Activated CD4-positive, alpha-beta memory T cell treated with anti-CD3 and anti-CD28 coated beads for 36 hours (primary cell): Measurements from ENCODE around the gene ZMAT2. TPM values are rescaled to one million over a fixed set of nuclear protein-coding genes. Genes with fewer than 3 reads are reported as not detected.
"Not testable (repeated sequence)": the region's sequence is repeated elsewhere in the genome, so short reads cannot be mapped to it uniquely, and the experiment has no call there.

Source experiments
- CTCF ChIA-PET: fragments of 350-600 bp; sonication (Branson Sonifier 250); formaldehyde crosslinking; loops from one replicate; lab custom pipeline; 2021; ENCODE audit warnings: antibody characterized with exemption, inconsistent platforms; lab: Charles Lee
- POLR2A ChIA-PET: fragments of 350-600 bp; sonication (Branson Sonifier 250); formaldehyde crosslinking; loops from one replicate; lab custom pipeline; 2021; ENCODE audit warnings: antibody characterized with exemption; lab: Charles Lee
- DNase-seq: peaks from one replicate; pipeline ENCODE4 v3.0.0-alpha.2; 2020
- H3K27ac Mint-ChIP-seq: one replicate; pipeline ENCODE4 v1.8.0; 2021; ENCODE audit warnings: mixed read lengths
- H3K27me3 Mint-ChIP-seq: one replicate; pipeline ENCODE4 v1.8.0; 2021; ENCODE audit warnings: mixed read lengths
- H3K36me3 Mint-ChIP-seq: one replicate; pipeline ENCODE4 v1.8.0; 2021; ENCODE audit warnings: mixed read lengths
- H3K4me1 Mint-ChIP-seq: one replicate; pipeline ENCODE4 v1.8.0; 2021; ENCODE audit warnings: low read depth, mixed read lengths
- H3K4me3 Mint-ChIP-seq: one replicate; pipeline ENCODE4 v1.8.0; 2021; ENCODE audit warnings: mild to moderate bottlenecking, mixed read lengths
- H3K9me3 Mint-ChIP-seq: one replicate; pipeline ENCODE4 v1.8.0; 2021; ENCODE audit warnings: mixed read lengths
- intact Hi-C: fragments of 100-400 bp; cut with micrococcal nuclease; formaldehyde crosslinking; loops from one replicate; pipeline ENCODE4 v1.15.1; 2023
- total RNA-seq, 2 experiments: library from RNA; stranded (reverse); gene quantifications; one replicate each; pipeline ENCODE4 v1.2.3, GENCODE V29; 2021

ZMAT2 gene, protein sequence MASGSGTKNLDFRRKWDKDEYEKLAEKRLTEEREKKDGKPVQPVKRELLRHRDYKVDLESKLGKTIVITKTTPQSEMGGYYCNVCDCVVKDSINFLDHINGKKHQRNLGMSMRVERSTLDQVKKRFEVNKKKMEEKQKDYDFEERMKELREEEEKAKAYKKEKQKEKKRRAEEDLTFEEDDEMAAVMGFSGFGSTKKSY
- 10 to 100 TPM; 51.4 to 53.4 TPM for total RNA-seq

DNA sequence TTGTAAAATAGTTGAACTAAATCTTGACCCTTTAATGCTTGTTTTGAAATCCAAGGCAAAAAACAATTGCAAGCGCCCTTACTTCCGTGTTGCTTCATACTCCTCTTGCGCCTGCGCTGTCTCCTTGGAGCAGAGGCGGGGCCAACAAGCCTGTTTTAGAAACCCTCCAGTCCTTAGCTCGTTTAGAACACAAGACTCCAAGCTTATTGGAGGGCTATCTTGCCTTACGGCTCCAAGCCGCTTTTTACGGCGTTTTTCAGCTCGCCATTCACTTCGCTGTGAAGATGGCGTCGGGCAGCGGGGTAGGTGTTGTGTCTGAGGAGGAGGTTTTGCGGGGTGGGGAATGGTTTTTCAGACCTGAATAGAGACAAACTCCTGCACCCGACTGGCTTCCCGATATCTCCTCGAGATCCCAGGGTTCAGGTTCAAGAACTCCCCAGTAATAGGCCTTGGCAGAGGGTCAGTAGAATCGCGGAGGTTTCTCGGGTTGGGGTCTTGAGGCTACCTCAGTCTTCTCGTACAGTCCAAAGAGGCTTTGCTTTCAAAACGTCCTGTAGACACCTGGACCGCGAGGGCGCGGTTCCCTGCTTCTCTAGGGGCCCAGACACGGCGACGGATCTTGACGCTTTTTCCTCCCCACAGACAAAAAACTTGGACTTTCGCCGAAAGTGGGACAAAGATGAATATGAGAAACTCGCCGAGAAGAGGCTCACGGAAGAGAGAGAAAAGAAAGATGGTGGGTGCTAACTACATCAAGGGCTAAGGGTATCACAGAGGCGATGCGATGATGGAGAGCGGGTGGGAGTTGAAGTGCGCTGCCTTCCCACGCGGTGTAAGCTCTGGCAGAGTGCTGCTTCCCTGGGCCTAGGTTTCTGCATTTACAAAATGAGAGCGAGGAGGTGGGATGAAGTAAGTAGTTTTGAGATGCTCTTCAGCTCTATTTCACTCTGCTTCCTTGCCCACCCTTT is at the start of gene ZMAT2:
Gene ZMAT2 (plus strand): TSS at position 271 of the 968 bp plus-strand sequence. CDS start 14 bp downstream, at position 285.
- ChIA-PET POLR2A (interaction anchor here (0.6 to 3.7 kb wide), 5 partner anchors 10 to 205 kb away, joined by 3 to 23 read pairs (median 3); partner anchors contain the start of genes HARS1, HARS2, IK and NDUFA2), CTCF (interaction anchor here (0.6 to 1.3 kb wide), 7 partner anchors 9 to 354 kb away, joined by 3 to 7 read pairs (median 3); partner anchors contain the start of genes EIF4EBP3, HARS1, HARS2 and HBEGF)
- no peaks in the 10 kb centered on the region for H3K9me3 Mint-ChIP-seq
- peak; percentile 97 for DNase-seq
- H3K36me3 Mint-ChIP-seq: peaks cover 71% of the 10 kb centered on the region
- peak within 1 kb of the TSS; percentile 90 for H3K27ac Mint-ChIP-seq
- no peaks in the 10 kb centered on the region for H3K27me3 Mint-ChIP-seq
- H3K4me3 Mint-ChIP-seq: peak within 1 kb of the TSS; percentile 97
- H3K4me1 Mint-ChIP-seq: peaks cover 28% of the 10 kb centered on the region
- intact Hi-C loops: loop anchor here (1.0 to 5.0 kb wide), 6 partner anchors 9 to 622 kb away; partner anchors contain the start of genes ANKHD1, APBB3, HARS1 and HARS2

DNA sequence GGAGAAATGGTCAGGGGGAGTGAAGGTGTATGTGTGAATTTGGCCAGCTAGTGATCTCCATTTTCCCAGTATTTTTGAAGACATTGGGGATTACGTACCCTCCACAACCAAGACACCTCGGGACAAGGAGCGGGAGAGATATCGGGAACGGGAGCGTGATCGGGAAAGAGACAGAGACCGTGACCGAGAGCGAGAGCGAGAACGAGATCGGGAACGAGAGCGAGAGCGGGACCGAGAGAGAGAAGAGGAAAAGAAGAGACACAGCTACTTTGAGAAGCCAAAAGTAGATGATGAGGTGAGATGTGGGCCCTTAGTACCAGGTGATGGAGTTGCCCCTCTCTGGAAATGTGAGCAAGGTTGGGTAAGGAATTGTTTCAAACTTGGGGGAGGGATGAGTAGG is 41.4 kb upstream of the ZMAT2 start:
- Mint-ChIP-seq H3K4me1 (peaks cover 4% of the 10 kb centered on the region), H3K36me3 (peaks cover 73% of the 10 kb centered on the region), H3K27me3 (no peaks in the 10 kb centered on the region), H3K4me3 (no peak overlapping the region), H3K9me3 (no peaks in the 10 kb centered on the region), H3K27ac (no peak overlapping the region)
- CTCF ChIA-PET: no interaction called here
- POLR2A ChIA-PET: no interaction called here
- intact Hi-C loops: no loop called here
- DNase-seq: no peak

DNA sequence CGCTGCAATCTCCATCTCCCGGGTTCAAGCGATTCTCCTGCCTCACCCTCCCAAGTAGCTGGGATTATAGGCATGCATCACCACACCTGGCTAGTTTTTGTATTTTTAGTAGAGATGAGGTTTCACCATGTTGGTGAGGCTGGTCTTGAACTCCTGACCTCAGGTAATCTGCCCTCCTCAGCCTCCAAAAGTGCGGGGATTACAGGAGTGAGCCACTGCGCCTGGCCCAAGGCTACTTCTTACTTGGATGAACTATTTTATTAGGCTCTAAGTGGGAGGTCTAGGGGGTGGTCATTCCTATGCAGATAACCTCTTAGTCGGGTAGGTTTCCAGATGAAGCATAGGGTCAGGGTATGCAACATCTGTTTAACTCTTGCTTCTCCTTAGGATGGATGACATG is 39.9 kb upstream of the ZMAT2 start:
- H3K27me3 Mint-ChIP-seq, H3K9me3 Mint-ChIP-seq, intact Hi-C loops, DNase-seq, H3K27ac Mint-ChIP-seq, CTCF ChIA-PET, POLR2A ChIA-PET, H3K4me1 Mint-ChIP-seq, H3K4me3 Mint-ChIP-seq: not testable (repeated sequence)
- H3K36me3 Mint-ChIP-seq: peaks cover 64% of the 10 kb centered on the region

DNA sequence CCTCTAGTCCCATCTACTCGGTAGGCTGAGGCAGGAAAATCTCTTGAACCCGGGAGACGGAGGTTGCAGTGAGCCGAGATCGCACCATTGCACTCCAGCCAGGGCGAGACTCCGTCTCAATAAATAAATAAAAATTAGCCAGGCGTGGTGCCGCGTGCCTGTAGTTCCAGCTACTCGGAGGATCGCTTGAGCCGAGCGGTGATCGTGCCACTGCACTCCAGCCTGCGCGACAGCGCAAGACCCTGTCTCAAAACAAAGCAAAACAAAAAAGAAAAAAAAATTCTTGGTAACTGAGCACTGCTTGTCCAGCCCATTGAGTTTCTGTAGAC is 36.3 kb upstream of the ZMAT2 start:
- H3K4me1 Mint-ChIP-seq: peaks cover 27% of the 10 kb centered on the region
- POLR2A ChIA-PET: interaction anchor here (0.9 to 3.9 kb wide), 6 partner anchors 17 to 263 kb away, joined by 4 to 29 read pairs (median 6); partner anchors contain the start of genes ANKHD1, EIF4EBP3, HARS1 and HARS2
- H3K27me3 Mint-ChIP-seq: no peaks in the 10 kb centered on the region
- peaks cover 61% of the 10 kb centered on the region for H3K36me3 Mint-ChIP-seq
- peak overlapping the region; percentile 99 for H3K4me3 Mint-ChIP-seq
- CTCF ChIA-PET: interaction anchor here (1.3 to 2.9 kb wide), 3 partner anchors 12 to 300 kb away, joined by 3 to 11 read pairs (median 4); partner anchors contain the start of genes HARS1 and HARS2
- intact Hi-C loops: loop anchor here (1.0 kb wide), 5 partner anchors 17 to 263 kb away; partner anchors contain the start of genes ANKHD1, HARS1, HARS2 and IK
- H3K27ac Mint-ChIP-seq: peak overlapping the region; percentile 94
- H3K9me3 Mint-ChIP-seq: no peaks in the 10 kb centered on the region
- no peak for DNase-seq

DNA sequence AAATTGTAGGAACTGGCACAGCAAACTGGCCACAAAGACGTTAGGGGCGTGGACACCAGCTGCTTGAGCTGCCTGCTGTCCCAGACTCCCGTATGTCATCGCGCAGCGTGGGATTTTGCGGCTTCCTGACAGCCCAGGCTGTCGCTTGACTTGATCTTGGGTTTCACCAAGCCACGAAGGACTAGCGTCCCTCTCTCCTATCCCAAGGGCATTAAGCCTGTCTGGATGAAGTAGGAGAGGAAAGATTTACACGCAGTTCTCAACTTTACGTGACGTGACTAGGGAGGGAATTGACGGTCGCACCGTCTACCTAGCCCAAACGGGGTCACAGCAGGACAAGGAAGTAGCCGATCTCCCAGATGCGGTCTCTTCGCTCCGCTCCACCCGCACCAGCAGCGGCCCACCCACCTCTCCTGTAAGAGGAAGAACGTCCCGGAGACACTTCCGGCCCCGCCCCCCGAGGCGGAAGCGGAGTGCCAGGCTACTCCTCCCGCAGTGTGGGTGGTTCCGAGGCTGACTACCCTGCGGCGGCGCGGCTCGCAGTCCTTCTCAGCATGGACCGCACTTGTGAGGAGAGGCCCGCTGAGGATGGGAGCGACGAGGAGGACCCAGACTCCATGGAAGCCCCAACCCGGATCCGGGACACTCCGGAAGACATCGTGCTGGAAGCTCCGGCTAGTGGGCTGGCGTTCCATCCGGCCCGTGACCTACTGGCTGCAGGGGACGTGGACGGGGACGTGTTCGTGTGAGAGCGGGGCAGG is 35.7 kb upstream of the ZMAT2 start, which contains the start of gene WDR55:
Gene WDR55 (plus strand): TSS at position 546 of the 761 bp plus-strand sequence. CDS start 9 bp downstream, at position 555.
- Mint-ChIP-seq H3K27ac (peak within 1 kb of the TSS; percentile 94), H3K36me3 (peaks cover 61% of the 10 kb centered on the region), H3K4me3 (peak within 1 kb of the TSS; percentile 99), H3K9me3 (no peaks in the 10 kb centered on the region), H3K4me1 (peaks cover 27% of the 10 kb centered on the region), H3K27me3 (no peaks in the 10 kb centered on the region)
- ChIA-PET POLR2A (interaction anchor here (0.9 to 3.9 kb wide), 10 partner anchors 17 to 263 kb away, joined by 3 to 29 read pairs (median 5); partner anchors contain the start of genes ANKHD1, EIF4EBP3, HARS1 and HARS2), CTCF (interaction anchor here (1.3 to 2.9 kb wide), 3 partner anchors 12 to 301 kb away, joined by 3 to 11 read pairs (median 4); partner anchors contain the start of genes HARS1 and HARS2)
- peak; percentile 98 for DNase-seq
- intact Hi-C loops: loop anchor here (1.0 kb wide), 5 partner anchors 17 to 263 kb away; partner anchors contain the start of genes ANKHD1, HARS1, HARS2 and IK

DNA sequence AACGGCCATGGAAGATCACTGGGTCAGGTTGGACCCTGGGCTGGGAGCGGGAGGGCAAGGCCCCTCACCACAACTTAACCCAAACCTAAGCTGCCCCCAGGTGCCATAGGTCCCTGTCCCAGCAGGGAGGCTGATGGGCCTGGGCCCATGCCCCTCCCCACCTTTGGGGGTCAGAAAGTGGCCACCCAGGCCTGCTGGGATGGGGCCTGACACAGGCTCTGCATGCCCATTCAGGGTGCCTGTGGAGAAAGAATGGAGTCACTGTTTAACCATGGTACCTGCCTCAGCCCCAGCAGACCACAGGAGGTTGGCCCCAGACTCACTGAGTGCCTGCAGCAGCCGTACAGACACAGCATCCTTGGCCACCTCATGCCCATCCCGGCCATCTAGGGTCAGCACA is 29.2 kb upstream of the ZMAT2 start:
- intact Hi-C loops, H3K9me3 Mint-ChIP-seq, H3K27ac Mint-ChIP-seq, H3K27me3 Mint-ChIP-seq, H3K4me3 Mint-ChIP-seq, CTCF ChIA-PET, DNase-seq: not testable (repeated sequence)
- POLR2A ChIA-PET: interaction anchor here (0.6 kb wide), 1 partner anchor 23 kb away, joined by 3 read pairs; the partner anchor contains the start of gene IK
- Mint-ChIP-seq H3K4me1 (peaks cover 21% of the 10 kb centered on the region), H3K36me3 (peaks cover 59% of the 10 kb centered on the region)

DNA sequence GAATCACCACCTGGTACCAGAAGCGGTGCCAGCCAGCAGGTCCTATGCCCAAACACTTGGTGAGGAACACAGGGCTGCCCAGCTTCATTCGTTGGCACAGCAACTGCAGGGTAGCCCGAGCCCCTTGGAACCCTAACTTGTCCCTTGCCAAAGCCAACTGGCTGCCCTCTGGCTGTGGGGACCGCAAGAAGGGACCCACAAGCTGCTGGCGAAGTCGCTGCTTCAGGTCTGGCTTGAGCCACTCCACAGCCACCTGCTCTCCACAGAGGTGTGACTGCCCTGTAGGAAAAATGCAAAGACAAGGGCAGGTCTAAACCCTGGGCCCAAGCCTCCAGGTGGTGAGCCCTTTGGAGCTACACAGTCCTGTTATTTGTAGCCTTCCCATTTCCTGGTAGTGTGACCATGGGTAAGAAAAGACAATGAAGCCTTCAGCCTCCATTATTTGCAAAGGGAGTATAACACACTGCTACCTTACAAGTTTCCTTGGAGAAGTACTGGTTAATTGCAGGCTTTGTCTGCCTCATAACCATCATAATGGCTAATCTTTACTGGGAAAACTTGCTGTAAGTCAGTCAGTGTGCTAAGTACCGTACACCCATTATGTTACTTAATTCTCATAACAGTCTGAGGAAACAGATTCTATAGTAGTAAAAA is 28.6 kb upstream of the ZMAT2 start:
- DNase-seq: no peak
- Mint-ChIP-seq H3K27ac (no peak overlapping the region), H3K27me3 (no peaks in the 10 kb centered on the region), H3K9me3 (no peaks in the 10 kb centered on the region), H3K36me3 (peaks cover 61% of the 10 kb centered on the region), H3K4me3 (no peak overlapping the region), H3K4me1 (peaks cover 17% of the 10 kb centered on the region)
- intact Hi-C loops: no loop called here
- ChIA-PET POLR2A (no interaction called here), CTCF (no interaction called here)

DNA sequence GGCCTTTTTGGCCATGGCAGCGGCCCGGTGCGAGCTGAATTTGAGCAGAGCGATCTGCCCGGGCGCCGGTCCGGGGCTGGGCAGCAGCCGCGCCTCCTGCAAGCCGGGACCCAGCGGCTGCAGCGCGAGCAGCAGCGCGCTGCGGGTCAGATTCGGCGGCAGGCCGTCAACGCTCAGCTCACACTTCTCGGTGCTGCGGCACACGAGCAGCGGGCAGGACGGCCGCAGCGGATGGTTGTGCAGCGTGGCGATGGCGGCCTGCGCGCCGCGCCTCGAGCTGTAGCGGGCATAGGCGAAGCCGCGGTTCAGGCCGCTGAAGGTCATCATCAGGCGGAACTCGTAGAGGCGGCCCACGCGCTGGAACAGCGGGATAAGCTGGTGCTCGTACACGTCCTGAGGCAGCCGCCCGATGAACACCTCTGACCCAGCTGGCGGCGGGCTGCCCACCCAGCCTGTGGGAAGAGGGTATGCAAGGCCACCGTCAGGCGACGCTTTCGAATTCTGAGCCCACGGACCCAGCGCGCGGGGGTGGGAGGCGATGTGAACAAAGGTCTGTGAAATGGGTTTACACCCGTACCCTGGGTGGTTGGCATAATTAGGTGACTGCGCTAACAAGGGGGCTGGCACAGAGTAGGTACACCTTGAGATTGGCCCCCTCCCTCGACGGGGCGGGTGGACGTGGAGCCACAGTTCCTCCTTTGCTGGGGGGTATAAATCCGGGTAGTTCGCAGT is 27.6 kb upstream of the ZMAT2 start:
- no peaks in the 10 kb centered on the region for H3K27me3 Mint-ChIP-seq
- CTCF ChIA-PET: no interaction called here
- H3K9me3 Mint-ChIP-seq: no peaks in the 10 kb centered on the region
- peaks cover 62% of the 10 kb centered on the region for H3K36me3 Mint-ChIP-seq
- no peak overlapping the region for H3K4me3 Mint-ChIP-seq
- H3K4me1 Mint-ChIP-seq: peaks cover 6% of the 10 kb centered on the region
- H3K27ac Mint-ChIP-seq: no peak overlapping the region
- intact Hi-C loops: no loop called here
- DNase-seq: peak; percentile 45
- POLR2A ChIA-PET: interaction anchor here (1.6 kb wide), 1 partner anchor 18 kb away, joined by 4 read pairs; no protein-coding TSS in a partner anchor

DNA sequence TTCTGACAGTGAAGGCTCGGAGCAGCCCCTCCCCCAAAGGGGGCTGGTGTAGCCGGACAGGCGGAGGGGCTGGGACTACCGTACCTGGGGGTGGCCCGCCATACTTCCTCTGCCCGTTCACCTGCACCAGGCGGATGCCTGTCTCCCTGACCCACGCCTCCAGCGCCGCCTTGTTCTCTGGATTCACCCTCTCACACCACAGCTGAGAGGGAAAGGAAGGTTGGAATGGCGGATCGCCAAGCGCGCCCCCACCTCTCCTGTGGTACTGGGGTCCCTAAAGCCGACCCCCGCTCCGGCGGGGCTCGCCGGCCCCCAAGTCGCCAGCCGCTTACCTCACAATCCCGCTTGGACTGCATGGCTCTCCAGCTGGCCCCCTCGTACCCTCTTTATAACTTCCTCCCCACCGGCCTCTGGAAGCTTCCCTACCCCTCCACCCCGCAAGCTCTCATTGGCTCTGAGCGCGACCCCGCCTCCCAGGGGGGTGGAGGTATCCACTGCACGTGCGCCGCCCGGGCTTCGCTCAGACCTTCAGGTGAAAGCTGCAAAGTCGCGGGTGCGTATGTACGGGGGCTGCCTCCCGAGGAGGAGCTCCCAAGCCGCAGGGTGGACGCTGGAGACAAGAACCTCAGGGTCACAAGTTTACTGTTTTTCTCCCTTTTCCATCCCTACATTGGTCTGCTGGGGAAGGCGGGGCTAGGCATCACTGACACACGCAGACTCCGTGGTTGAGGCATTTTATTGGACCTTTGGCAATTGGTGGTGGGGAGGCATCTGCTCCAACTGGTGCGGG is 26.9 kb upstream of the ZMAT2 start, which contains the start of gene DND1:
Gene DND1 (minus strand): TSS at position 390 of the 790 bp plus-strand sequence. CDS start 34 bp downstream, at position 356.
- Mint-ChIP-seq H3K36me3 (peaks cover 63% of the 10 kb centered on the region), H3K9me3 (no peaks in the 10 kb centered on the region), H3K4me1 (no peaks in the 10 kb centered on the region), H3K27me3 (no peaks in the 10 kb centered on the region), H3K4me3 (no peak within 1 kb of the TSS), H3K27ac (peak within 1 kb of the TSS; percentile 14)
- no peak for DNase-seq
- intact Hi-C loops: no loop called here
- CTCF ChIA-PET: no interaction called here
- POLR2A ChIA-PET: interaction anchor here (1.4 to 1.6 kb wide), 2 partner anchors 17 to 26 kb away, joined by 3 to 4 read pairs; partner anchors contain the start of genes IK and NDUFA2
